IMR-90 (cell line): ENCODE data around the gene MED12L. TPM values are rescaled to one million over a fixed set of nuclear protein-coding genes. Genes with fewer than 3 reads are reported as not detected.
"Not testable (repeated sequence)": the region's sequence is repeated elsewhere in the genome, so short reads cannot be mapped to it uniquely, and the experiment has no call there.

Experiments used
- ATAC-seq: fragments of 200-7000 bp; cut with Tn5 transposase; 2 replicates; pipeline ENCODE4 v1.9.1; 2020; ENCODE audit warnings: low read depth, mild to moderate bottlenecking, moderate library complexity
- BruUV-seq: library from RNA; stranded (reverse); fragments of 400-500 nt; replicated peaks from 2 replicates; lab custom pipeline; 2021; lab: Mats Ljungman, UMichigan
- CTCF ChIA-PET: fragments of 300-600 bp; formaldehyde crosslinking; extraction: SDS; loops from one replicate; lab custom pipeline; 2021; ENCODE audit warnings: antibody characterized with exemption; lab: Yijun Ruan, JAX
- POLR2A ChIA-PET: fragments of 300-600 bp; sonication (Branson Sonifier 250); formaldehyde crosslinking; loops from one replicate; lab custom pipeline; 2022; ENCODE audit warnings: antibody characterized with exemption; ENCODE audit not compliant: unreplicated experiment; lab: Charles Lee
- DNase-seq: peaks from one replicate; pipeline ENCODE4 v3.0.0; 2013
- H2AFZ ChIP-seq: replicated peaks from 2 replicates; pipeline ENCODE3; 2013; ENCODE audit warnings: low read length, mild to moderate bottlenecking; ENCODE audit not compliant: poor library complexity
- H2AK5ac ChIP-seq: 2 replicates; pipeline ENCODE4 v1.6.1; 2013; ENCODE audit warnings: low read depth, low read length, inconsistent platforms
- H2AK9ac ChIP-seq: replicated peaks from 2 replicates; pipeline ENCODE3; 2013; ENCODE audit warnings: mild to moderate bottlenecking, low read depth, low read length, moderate library complexity; ENCODE audit not compliant: poor library complexity
- H2BK120ac ChIP-seq: 2 replicates; pipeline ENCODE4 v1.6.1; 2013; ENCODE audit warnings: low read depth, low read length, inconsistent platforms
- H2BK15ac ChIP-seq: 3 replicates; pipeline ENCODE4 v1.6.1; 2013; ENCODE audit warnings: low read depth, low read length, inconsistent platforms
- H2BK20ac ChIP-seq: 2 replicates; pipeline ENCODE4 v1.6.1; 2013; ENCODE audit warnings: low read depth, mild to moderate bottlenecking, inconsistent platforms, low read length, moderate library complexity
- H2BK5ac ChIP-seq: 2 replicates; pipeline ENCODE4 v1.6.1; 2013; ENCODE audit warnings: mild to moderate bottlenecking, low read depth, low read length, inconsistent platforms; ENCODE audit not compliant: poor library complexity, severe bottlenecking
- H3K14ac ChIP-seq: replicated peaks from 2 replicates; pipeline ENCODE4 v1.6.1; 2013; ENCODE audit warnings: low read depth, low read length, inconsistent platforms
- H3K18ac ChIP-seq: 2 replicates; pipeline ENCODE4 v1.6.1; 2013; ENCODE audit warnings: low read depth, low read length, control low read depth
- H3K23ac ChIP-seq: 2 replicates; pipeline ENCODE4 v1.6.1; 2013; ENCODE audit warnings: low read depth, low read length, inconsistent platforms
- H3K27ac ChIP-seq: 2 replicates; pipeline ENCODE4 v1.5.1; 2013; ENCODE audit warnings: mild to moderate bottlenecking, control low read depth, low read length; ENCODE audit not compliant: insufficient read depth
- H3K27me3 ChIP-seq: 2 replicates; pipeline ENCODE4 v1.6.1; 2013; ENCODE audit warnings: low read length; ENCODE audit not compliant: control insufficient read depth, insufficient read depth
- H3K36me3 ChIP-seq: 2 replicates; pipeline ENCODE4 v1.6.1; 2013; ENCODE audit warnings: low read length, mixed read lengths; ENCODE audit not compliant: control insufficient read depth, insufficient read depth
- H3K4ac ChIP-seq: 2 replicates; pipeline ENCODE4 v1.6.1; 2013; ENCODE audit warnings: low read depth, low read length, inconsistent platforms
- H3K4me1 ChIP-seq: 2 replicates; pipeline ENCODE4 v1.6.1; 2013; ENCODE audit warnings: low read length, mixed read lengths; ENCODE audit not compliant: control insufficient read depth, insufficient read depth
- H3K4me2 ChIP-seq: 2 replicates; pipeline ENCODE4 v1.6.1; 2013; ENCODE audit warnings: low read depth, mild to moderate bottlenecking, control low read depth, low read length, moderate library complexity
- H3K4me3 ChIP-seq: 2 replicates; pipeline ENCODE4 v1.5.1; 2013; ENCODE audit warnings: low read depth, mild to moderate bottlenecking, control low read depth, low read length, moderate library complexity; ENCODE audit not compliant: insufficient read depth
- H3K56ac ChIP-seq: 2 replicates; pipeline ENCODE4 v1.6.1; 2013; ENCODE audit warnings: low read length, inconsistent platforms; ENCODE audit not compliant: insufficient read depth; ENCODE audit errors: extremely low read depth
- H3K79me1 ChIP-seq, 2 experiments: 2 replicates each; pipeline ENCODE4 v1.6.1; 2013; ENCODE audit warnings: low read length in 2 of 2, inconsistent platforms in 1 of 2, low read depth in 1 of 2
- H3K9ac ChIP-seq: 2 replicates; pipeline ENCODE4 v1.6.1; 2013; ENCODE audit warnings: low read depth, low read length, control low read depth
- H3K9me1 ChIP-seq: 2 replicates; pipeline ENCODE4 v1.6.1; 2013; ENCODE audit warnings: low read length, inconsistent platforms; ENCODE audit not compliant: insufficient read depth
- H3K9me3 ChIP-seq: 2 replicates; pipeline ENCODE4 v1.6.1; 2013; ENCODE audit warnings: low read length; ENCODE audit not compliant: control insufficient read depth, insufficient read depth
- H4K20me1 ChIP-seq: 2 replicates; pipeline ENCODE4 v1.6.1; 2013; ENCODE audit warnings: low read length, inconsistent platforms; ENCODE audit not compliant: insufficient read depth
- H4K5ac ChIP-seq: 2 replicates; pipeline ENCODE4 v1.6.1; 2013; ENCODE audit warnings: mild to moderate bottlenecking, low read depth, low read length, control low read depth
- H4K8ac ChIP-seq, 2 experiments: 2 replicates each; pipeline ENCODE4 v1.6.1; 2013; ENCODE audit warnings: low read depth in 2 of 2, low read length in 2 of 2, control low read depth in 1 of 2, inconsistent platforms in 1 of 2
- H4K91ac ChIP-seq: 2 replicates; pipeline ENCODE4 v1.6.1; 2013; ENCODE audit warnings: low read depth, low read length, inconsistent platforms; ENCODE audit not compliant: insufficient read depth
- MAFK ChIP-seq: IDR thresholded peaks from 2 replicates; pipeline ENCODE4 v1.6.1; 2012; ENCODE audit warnings: low read depth, low read length, improper control_type of control experiment
- RAD21 ChIP-seq: IDR thresholded peaks from 2 replicates; pipeline ENCODE4 v1.6.1; 2012; ENCODE audit warnings: low read length, improper control_type of control experiment
- WGBS, 2 experiments: methylation state at CpG; one replicate each; pipeline versions ENCODE4 v1.1.5 to v1.1.7; 2013; ENCODE audit warnings: missing lambda C conversion rate in 2 of 2; ENCODE audit not compliant: insufficient read length in 1 of 2; ENCODE audit errors: extremely low coverage in 2 of 2; 5-methylcytosine and 5-hydroxymethylcytosine counted together
- dilution Hi-C: fragments of 300-500 bp; cut with HindIII; formaldehyde crosslinking; loops from one replicate; pipeline ENCODE4 v1.14.3; 2018; ENCODE audit warnings: low sequenced_read_pairs; ENCODE audit not compliant: unreplicated experiment
- in situ Hi-C: fragments of 300-500 bp; cut with MboI; formaldehyde crosslinking; loops from 3 replicates; pipeline ENCODE4 v1.14.3; 2019; ENCODE audit warnings: low sequenced_read_pairs, inconsistent platforms, mixed read lengths
- intact Hi-C: fragments of 100-400 bp; cut with micrococcal nuclease; formaldehyde crosslinking; loops from 2 replicates; pipeline ENCODE4 v1.10.0; 2022
- polyA plus RNA-seq, 3 experiments: library from polyadenylated mRNA; depleted of rRNA; stranded (reverse); fragments of >200 nt; gene quantifications; 2 replicates each; pipeline ENCODE4 v1.2.3, GENCODE V29; 2012; ENCODE audit warnings: low replicate concordance in 1 of 3
- total RNA-seq: library from RNA; depleted of rRNA; stranded (reverse); fragments of >200 nt; gene quantifications from 2 replicates; pipeline ENCODE4 v1.2.3, GENCODE V29; 2012
- TF ChIP-seq, protein P1 (sequence below): conservative IDR thresholded peaks from 2 replicates; pipeline ENCODE4 v1.5.1; 2012; ENCODE audit warnings: mild to moderate bottlenecking, low read depth, low read length, improper control_type of control experiment

The MED12L gene
- total and polyA plus RNA-seq, 2 of the 4 experiments (the other 2 are of a cell fraction): 0.05 to 0.18 TPM

- no peak for DNase-seq
- Histone ChIP-seq H4K20me1 (no peaks in the 10 kb centered on the region), H3K36me3 (no peaks in the 10 kb centered on the region), H4K91ac (no peak overlapping the region), H2AK9ac (no peak overlapping the region), H4K8ac (no peak overlapping the region), H3K9me1 (no peaks in the 10 kb centered on the region), H3K4me2 (no peak overlapping the region), H3K23ac (no peak overlapping the region), H3K14ac (no peak overlapping the region), H3K56ac (no peak overlapping the region), H2BK5ac (no peak overlapping the region), H3K9me3 (no peaks in the 10 kb centered on the region), H2BK20ac (no peak overlapping the region), H2BK120ac (no peak overlapping the region), H3K4ac (no peak overlapping the region), H3K4me1 (no peaks in the 10 kb centered on the region), H2AFZ (no peak overlapping the region), H3K18ac (no peak overlapping the region), H3K79me1 (no peaks in the 10 kb centered on the region), H3K9ac (no peak overlapping the region), H2AK5ac (no peak overlapping the region), H4K5ac (no peak overlapping the region), H2BK15ac (no peak overlapping the region), H3K27ac (no peak overlapping the region), H3K27me3 (peaks cover 5% of the 10 kb centered on the region), H3K4me3 (no peak overlapping the region)
- in situ Hi-C loops (no loop called here), dilution Hi-C loops (no loop called here), intact Hi-C loops (no loop called here)
- WGBS, 2 experiments: no CpG with 5 or more reads among the region's 2 CpGs
- no peak for ATAC-seq
- POLR2A ChIA-PET: no interaction called here
- CTCF ChIA-PET: no interaction called here
- no TSS peak for BruUV-seq
- no peak for TF ChIP-seq MAFK
- TF ChIP-seq, protein P1, sequence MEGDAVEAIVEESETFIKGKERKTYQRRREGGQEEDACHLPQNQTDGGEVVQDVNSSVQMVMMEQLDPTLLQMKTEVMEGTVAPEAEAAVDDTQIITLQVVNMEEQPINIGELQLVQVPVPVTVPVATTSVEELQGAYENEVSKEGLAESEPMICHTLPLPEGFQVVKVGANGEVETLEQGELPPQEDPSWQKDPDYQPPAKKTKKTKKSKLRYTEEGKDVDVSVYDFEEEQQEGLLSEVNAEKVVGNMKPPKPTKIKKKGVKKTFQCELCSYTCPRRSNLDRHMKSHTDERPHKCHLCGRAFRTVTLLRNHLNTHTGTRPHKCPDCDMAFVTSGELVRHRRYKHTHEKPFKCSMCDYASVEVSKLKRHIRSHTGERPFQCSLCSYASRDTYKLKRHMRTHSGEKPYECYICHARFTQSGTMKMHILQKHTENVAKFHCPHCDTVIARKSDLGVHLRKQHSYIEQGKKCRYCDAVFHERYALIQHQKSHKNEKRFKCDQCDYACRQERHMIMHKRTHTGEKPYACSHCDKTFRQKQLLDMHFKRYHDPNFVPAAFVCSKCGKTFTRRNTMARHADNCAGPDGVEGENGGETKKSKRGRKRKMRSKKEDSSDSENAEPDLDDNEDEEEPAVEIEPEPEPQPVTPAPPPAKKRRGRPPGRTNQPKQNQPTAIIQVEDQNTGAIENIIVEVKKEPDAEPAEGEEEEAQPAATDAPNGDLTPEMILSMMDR: 0 out of 2 replicates have a peak, but pooled peaks have one; percentile 13
- peak; percentile 11; the same call in 1 of the 2 replicates for TF ChIP-seq RAD21
Observed at GRCh38 chr3:151067158-151067557, 18.3 kb upstream of the MED12L start.

DNA sequence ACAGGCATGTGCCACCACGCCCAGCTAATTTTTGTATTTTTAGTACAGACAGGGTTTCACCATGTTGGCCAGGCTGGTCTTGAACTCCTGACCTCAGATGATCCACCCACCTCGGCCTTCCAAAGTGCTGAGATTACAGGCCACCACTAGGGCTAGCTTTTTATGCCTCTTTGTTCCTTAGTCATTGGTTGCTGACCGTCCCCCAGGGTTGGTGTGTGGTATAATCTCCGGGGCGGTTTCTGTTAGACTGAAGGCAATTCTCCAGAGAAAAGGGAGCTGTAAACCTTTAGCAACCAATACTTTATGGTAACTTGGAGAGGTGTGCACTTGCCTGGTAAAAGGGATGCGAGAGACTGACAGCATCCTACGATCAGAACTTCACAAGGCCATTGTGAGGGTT, 12.6 kb upstream of the MED12L start:
- H3K9me1 ChIP-seq, H3K4ac ChIP-seq, DNase-seq, H3K56ac ChIP-seq, H3K27ac ChIP-seq, intact Hi-C loops, H3K4me2 ChIP-seq, H2BK20ac ChIP-seq, ATAC-seq, H3K4me1 ChIP-seq, BruUV-seq, H3K9ac ChIP-seq, H3K36me3 ChIP-seq, H3K9me3 ChIP-seq, H3K79me1 ChIP-seq, H2BK5ac ChIP-seq, H4K91ac ChIP-seq, CTCF ChIA-PET, H3K18ac ChIP-seq, in situ Hi-C loops, H4K20me1 ChIP-seq, H2AK5ac ChIP-seq, dilution Hi-C loops, H2BK15ac ChIP-seq, H3K23ac ChIP-seq, H4K8ac ChIP-seq, H2AK9ac ChIP-seq, POLR2A ChIA-PET, H3K4me3 ChIP-seq, H4K5ac ChIP-seq, H2BK120ac ChIP-seq, H3K14ac ChIP-seq, H2AFZ ChIP-seq: not testable (repeated sequence)
- peaks cover 10% of the 10 kb centered on the region for H3K27me3 ChIP-seq
- no CpG with 5 or more reads among the region's 7 CpGs for WGBS, 2 experiments
